Thoracic aorta (tissue), 2 donors: Measurements from ENCODE around the gene SRCAP. TPM values are rescaled to one million over a fixed set of nuclear protein-coding genes. Genes with fewer than 3 reads are reported as not detected.

Experiments used
- ATAC-seq: fragments of 150-250 bp; one replicate; pipeline ENCODE4 v1.8.0; 2017; ENCODE audit warnings: low read depth; ENCODE audit not compliant: insufficient number of reproducible peaks, low FRiP score
- DNase-seq: peaks from one replicate; pipeline ENCODE4 v3.0.0-alpha.2; 2020; ENCODE audit warnings: low spot score
- H3K27ac ChIP-seq, 2 donors: fragments of 200-600 bp; sonication (generic); 1 replicate in 1 of 2; 2 replicates in 1 of 2; pipeline ENCODE4 v1.5.1; 2016; ENCODE audit warnings: mild to moderate bottlenecking in 2 of 2, moderate library complexity in 2 of 2
- H3K27me3 ChIP-seq: fragments of 200-600 bp; sonication (generic); replicated peaks from 2 replicates; pipeline ENCODE4 v1.6.0; 2016; ENCODE audit warnings: mild to moderate bottlenecking; ENCODE audit not compliant: insufficient read depth
- H3K36me3 ChIP-seq: fragments of 200-600 bp; sonication (generic); one replicate; pipeline ENCODE4 v1.5.1; 2016
- H3K4me1 ChIP-seq, 2 donors: fragments of 200-600 bp; sonication (generic); 1 replicate in 1 of 2; 2 replicates in 1 of 2; pipeline versions ENCODE4 v1.5.1 to v1.6.0; 2016; ENCODE audit warnings: low read depth in 2 of 2, mild to moderate bottlenecking in 1 of 2; ENCODE audit not compliant: control insufficient read depth in 1 of 2
- H3K4me3 ChIP-seq: fragments of 200-600 bp; sonication (generic); 2 replicates; pipeline ENCODE4 v1.5.1; 2016; ENCODE audit warnings: mild to moderate bottlenecking
- H3K9me3 ChIP-seq: fragments of 200-600 bp; sonication (generic); 2 replicates; pipeline ENCODE4 v1.5.1; 2016
- total RNA-seq, 2 donors: library from RNA; depleted of rRNA; stranded (reverse); fragments of >200 nt; gene quantifications; one replicate each; pipeline versions ENCODE4 v1.1.0 to v1.2.3, GENCODE V29; 2016
- TF ChIP-seq, protein P1 (sequence below): fragments of 200-600 bp; sonication (generic); IDR thresholded peaks from one replicate; pipeline ENCODE4 v1.5.1; 2019; ENCODE audit warnings: antibody characterized with exemption

SRCAP gene
- total RNA-seq, 2 donors from 2014 or later, result 39.9 to 86.1 TPM

DNA sequence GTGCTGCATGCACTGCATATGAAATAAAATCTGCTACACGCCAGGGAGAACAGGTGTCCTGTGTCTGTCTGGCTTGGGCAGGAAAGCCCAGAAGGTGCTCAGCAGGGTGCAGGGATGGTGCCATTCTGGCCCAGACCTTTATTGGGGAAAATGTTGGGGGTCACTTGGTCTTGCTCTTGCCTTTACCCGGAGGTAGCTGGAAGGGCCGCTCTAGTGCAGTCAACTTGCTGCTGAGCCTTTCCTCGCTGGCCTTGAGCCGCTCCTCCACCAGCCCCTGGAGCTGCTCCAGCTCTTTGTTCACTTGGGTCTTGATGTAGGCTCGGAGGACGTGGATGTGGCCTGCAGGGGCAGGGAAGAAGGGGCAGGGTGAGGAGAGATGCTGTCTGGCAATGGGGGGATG is 58.3 kb downstream of the SRCAP start:
- no peak for DNase-seq
- Histone ChIP-seq H3K27ac (no peak overlapping the region), H3K4me3 (no peak overlapping the region), H3K27me3 (no peaks in the 10 kb centered on the region), H3K36me3 (peaks cover 15% of the 10 kb centered on the region), H3K9me3 (no peaks in the 10 kb centered on the region), H3K4me1 (peaks cover 0 to 9% of the 10 kb centered on the region in 2 donors)
- ATAC-seq, result no peak
- TF ChIP-seq, protein P1, sequence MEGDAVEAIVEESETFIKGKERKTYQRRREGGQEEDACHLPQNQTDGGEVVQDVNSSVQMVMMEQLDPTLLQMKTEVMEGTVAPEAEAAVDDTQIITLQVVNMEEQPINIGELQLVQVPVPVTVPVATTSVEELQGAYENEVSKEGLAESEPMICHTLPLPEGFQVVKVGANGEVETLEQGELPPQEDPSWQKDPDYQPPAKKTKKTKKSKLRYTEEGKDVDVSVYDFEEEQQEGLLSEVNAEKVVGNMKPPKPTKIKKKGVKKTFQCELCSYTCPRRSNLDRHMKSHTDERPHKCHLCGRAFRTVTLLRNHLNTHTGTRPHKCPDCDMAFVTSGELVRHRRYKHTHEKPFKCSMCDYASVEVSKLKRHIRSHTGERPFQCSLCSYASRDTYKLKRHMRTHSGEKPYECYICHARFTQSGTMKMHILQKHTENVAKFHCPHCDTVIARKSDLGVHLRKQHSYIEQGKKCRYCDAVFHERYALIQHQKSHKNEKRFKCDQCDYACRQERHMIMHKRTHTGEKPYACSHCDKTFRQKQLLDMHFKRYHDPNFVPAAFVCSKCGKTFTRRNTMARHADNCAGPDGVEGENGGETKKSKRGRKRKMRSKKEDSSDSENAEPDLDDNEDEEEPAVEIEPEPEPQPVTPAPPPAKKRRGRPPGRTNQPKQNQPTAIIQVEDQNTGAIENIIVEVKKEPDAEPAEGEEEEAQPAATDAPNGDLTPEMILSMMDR, result no peak

DNA sequence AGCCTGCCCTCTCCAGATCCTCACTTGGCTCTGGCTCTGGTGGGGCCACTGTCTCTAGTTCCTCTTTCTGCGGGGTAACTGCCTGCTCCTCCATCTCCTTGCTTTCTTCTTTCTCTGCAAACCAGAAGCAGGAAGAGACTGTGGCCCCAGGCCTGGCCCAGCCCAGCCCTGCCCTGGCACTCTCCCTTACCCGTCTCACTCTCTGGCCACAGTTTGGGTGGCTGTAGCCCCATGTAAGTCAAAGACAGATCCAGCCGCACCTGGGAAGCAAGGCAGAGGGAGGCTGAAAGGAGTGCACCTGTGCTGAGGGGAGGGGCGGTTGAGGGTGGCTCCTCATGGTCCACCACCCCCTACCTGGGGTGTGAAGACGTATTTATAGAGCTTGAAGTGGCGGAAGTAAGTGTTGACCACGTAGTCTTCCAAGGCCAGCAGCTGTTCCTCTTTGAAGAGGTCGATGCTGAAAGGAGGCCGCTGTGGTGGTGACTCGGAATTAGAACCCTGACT is 60.1 kb downstream of the SRCAP start:
- Histone ChIP-seq H3K4me1 (peaks cover 12 to 24% of the 10 kb centered on the region in 2 donors), H3K27me3 (no peaks in the 10 kb centered on the region), H3K4me3 (no peak overlapping the region), H3K9me3 (no peaks in the 10 kb centered on the region), H3K27ac (peak overlapping the region in 1 of 2 donors; percentile 12), H3K36me3 (peaks cover 6% of the 10 kb centered on the region)
- DNase-seq (no peak), ATAC-seq (no peak)
- TF ChIP-seq, protein P1, result no peak

DNA sequence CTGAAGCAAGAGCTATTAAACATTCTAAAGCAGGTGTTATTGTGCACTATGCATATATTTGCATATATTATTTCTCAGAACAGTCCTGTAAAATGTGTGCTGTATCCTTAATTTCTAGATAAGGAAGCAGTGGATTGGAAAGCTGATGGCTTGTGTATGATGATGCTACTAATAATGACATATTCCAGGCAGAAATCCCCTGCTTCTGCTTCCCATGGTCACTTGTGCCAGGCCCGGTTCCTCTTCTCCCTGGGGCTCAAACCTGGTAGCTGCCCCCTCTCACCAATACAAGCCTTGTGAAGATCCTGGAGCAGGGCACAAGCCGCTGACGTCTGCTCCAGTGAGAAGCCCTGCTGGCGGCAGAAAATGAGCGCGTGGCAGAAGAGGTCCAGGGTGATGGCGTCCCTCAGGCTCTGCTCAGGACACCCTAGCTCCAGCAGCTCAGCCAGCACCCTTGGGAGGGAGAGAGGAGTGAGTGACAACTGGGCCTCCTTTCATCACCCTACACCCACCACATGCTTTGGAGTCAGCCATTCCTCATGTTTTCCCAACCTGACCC is 61.1 kb downstream of the SRCAP start:
- no peaks in the 10 kb centered on the region for H3K27me3 ChIP-seq
- H3K9me3 ChIP-seq, result no peaks in the 10 kb centered on the region
- no peak overlapping the region for H3K27ac ChIP-seq
- ATAC-seq (no peak), DNase-seq (no peak)
- H3K4me1 ChIP-seq, result peaks cover 12 to 26% of the 10 kb centered on the region in 2 donors
- H3K4me3 ChIP-seq, result no peak overlapping the region
- TF ChIP-seq, protein P1, result no peak
- H3K36me3 ChIP-seq, result peaks cover 16% of the 10 kb centered on the region

DNA sequence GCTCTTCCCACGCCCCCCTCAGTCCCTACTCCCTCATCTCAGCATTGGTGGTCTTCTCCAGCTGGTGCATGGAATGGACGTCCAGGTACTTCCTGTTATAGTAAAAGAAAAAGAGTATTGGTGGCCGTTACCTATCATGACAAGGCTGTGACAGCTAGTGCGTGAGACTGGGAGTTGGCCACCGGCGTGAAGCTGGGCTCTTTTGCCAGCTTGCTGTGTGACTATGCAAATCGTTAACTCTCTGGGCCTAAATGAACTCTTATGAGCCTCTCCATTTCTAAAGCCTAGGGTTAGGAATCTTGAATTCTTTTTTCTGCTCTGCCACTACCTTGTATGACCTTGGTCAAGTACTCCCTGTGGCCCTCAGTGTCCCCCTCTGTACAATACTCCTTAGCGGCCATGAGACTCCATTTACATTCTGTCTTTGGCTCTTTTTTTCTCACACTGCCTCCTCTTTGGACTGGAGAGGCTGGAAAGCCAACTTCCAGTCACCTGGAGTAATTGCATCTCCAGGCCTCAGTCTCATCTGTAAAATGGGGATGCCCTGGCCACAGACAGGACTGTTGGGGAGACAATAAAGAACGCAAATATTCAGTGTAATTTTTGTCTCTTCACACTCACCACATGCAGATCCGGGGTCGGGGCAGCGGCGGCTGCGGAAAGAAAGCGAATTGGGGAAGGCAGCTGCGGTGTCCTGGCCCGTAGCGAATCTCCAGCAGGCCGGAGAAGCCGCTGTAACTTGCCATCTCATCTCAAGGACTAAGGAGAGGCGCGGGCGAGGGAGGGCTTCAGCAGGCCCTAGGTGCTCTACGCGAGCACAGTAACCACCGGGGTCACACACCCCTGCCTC is 61.8 kb downstream of the SRCAP start:
- Histone ChIP-seq H3K4me3 (peak overlapping the region; percentile 82), H3K27me3 (no peaks in the 10 kb centered on the region), H3K27ac (peak overlapping the region in 1 of 2 donors; percentile 87), H3K36me3 (peaks cover 23% of the 10 kb centered on the region), H3K9me3 (no peaks in the 10 kb centered on the region), H3K4me1 (peaks cover 12 to 26% of the 10 kb centered on the region in 2 donors)
- TF ChIP-seq, protein P1, result no peak
- ATAC-seq, result no peak
- no peak for DNase-seq

DNA sequence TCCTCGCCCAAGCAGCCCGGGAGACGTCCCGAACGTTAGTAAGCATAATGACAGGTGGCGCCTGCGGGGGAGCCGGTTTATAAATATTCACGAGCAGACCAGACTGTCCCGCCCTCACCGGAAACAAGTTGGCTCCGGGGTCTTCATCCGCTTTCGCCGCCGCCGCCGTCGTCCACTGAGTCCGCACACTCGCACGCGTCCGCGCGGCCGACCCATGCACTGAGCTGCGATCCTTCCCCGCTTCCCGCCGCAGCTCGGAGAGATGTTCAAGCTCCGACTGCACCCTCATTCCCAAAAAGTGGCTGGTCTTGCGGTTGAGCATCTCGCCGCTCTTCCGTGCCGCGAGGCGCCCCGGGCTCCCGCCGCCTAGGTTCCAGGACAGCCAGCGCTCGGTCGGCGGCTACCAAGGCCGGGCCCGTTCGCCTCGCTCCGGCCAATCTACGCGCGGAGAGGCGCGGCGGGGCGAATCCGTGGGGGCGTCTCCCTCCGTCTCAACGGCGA is 62.5 kb downstream of the SRCAP start:
- TF ChIP-seq, protein P1, result no peak
- H3K36me3 ChIP-seq, result peaks cover 30% of the 10 kb centered on the region
- peak; percentile 4 for ATAC-seq
- peak overlapping the region; percentile 82 for H3K4me3 ChIP-seq
- no peaks in the 10 kb centered on the region for H3K9me3 ChIP-seq
- H3K27me3 ChIP-seq, result no peaks in the 10 kb centered on the region
- DNase-seq, result no peak
- H3K27ac ChIP-seq, result peak overlapping the region; percentile 40 to 87
- H3K4me1 ChIP-seq, result peaks cover 12 to 26% of the 10 kb centered on the region in 2 donors
